Memory B cell (primary cell): ENCODE data around the gene PCDHA13.
"Not testable (repeated sequence)": the region's sequence is repeated elsewhere in the genome, so short reads cannot be mapped to it uniquely, and the experiment has no call there.

ENCODE experiments used
- ATAC-seq: fragments of 150-1000 bp; cut with Tn5 transposase; 2 replicates; pipeline ENCODE4 v1.10.0; 2021; ENCODE audit warnings: low read depth, mild to moderate bottlenecking, moderate library complexity
- DNase-seq, 2 donors: peaks; one replicate each; pipeline ENCODE4 v3.0.0; 2022; ENCODE audit warnings: low spot score in 2 of 2
- H3K27ac Mint-ChIP-seq: one replicate; pipeline ENCODE4 v1.8.0; 2022; ENCODE audit warnings: mild to moderate bottlenecking, moderate library complexity, mixed read lengths
- H3K27me3 Mint-ChIP-seq: one replicate; pipeline ENCODE4 v1.8.0; 2022; ENCODE audit warnings: mixed read lengths
- H3K36me3 Mint-ChIP-seq: one replicate; pipeline ENCODE4 v1.8.0; 2022; ENCODE audit warnings: mild to moderate bottlenecking, mixed read lengths
- H3K4me1 Mint-ChIP-seq: one replicate; pipeline ENCODE4 v1.8.0; 2022; ENCODE audit warnings: mixed read lengths
- H3K4me3 Mint-ChIP-seq: one replicate; pipeline ENCODE4 v1.8.0; 2022; ENCODE audit warnings: mild to moderate bottlenecking, moderate library complexity, mixed read lengths
- H3K9me3 Mint-ChIP-seq: one replicate; pipeline ENCODE4 v1.8.0; 2022; ENCODE audit warnings: mixed read lengths

Gene PCDHA13

GRCh38 chr5:140881889-140882590 is at the start of gene PCDHA13:
TSS of gene PCDHA13 (plus strand) at chr5:140882124. CDS start at chr5:140882269, 145 bp downstream.
- H3K9me3 Mint-ChIP-seq = peaks cover 5% of the 10 kb centered on the region
- DNase-seq (no peak), ATAC-seq (no peak)
- no peaks in the 10 kb centered on the region for H3K36me3 Mint-ChIP-seq
- peaks cover 8% of the 10 kb centered on the region for H3K27me3 Mint-ChIP-seq
- H3K4me3 Mint-ChIP-seq = no peak within 1 kb of the TSS
- H3K27ac Mint-ChIP-seq = no peak within 1 kb of the TSS
- no peaks in the 10 kb centered on the region for H3K4me1 Mint-ChIP-seq

DNA sequence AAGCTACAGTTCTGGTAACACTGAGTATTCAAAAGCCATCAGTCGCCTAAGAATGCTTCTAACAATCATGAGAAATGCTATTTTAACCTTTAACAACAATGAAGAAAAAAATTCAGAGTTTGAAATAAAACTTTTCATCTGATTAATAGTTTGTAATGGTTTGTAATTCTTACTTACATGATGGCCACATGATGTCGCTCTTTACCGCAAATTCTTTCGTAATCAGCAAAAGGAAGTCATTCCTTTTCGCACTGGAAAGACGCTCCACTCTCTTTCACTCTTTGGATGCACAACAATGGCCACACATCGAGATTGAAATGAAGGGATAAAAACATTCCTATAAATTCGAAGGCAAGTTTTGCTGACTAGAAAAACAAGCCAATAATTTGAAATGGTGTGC is 47.9 kb upstream of the PCDHA13 start, which contains the start of gene PCDHA7:
TSS of gene PCDHA7 (plus strand) at position 277 of the 400 bp plus-strand sequence. CDS start at position 392, 115 bp downstream.
- no peak within 1 kb of the TSS for H3K4me3 Mint-ChIP-seq
- peaks cover 6% of the 10 kb centered on the region for H3K9me3 Mint-ChIP-seq
- peaks cover 8% of the 10 kb centered on the region for H3K27me3 Mint-ChIP-seq
- ATAC-seq = no peak
- peaks cover 2% of the 10 kb centered on the region for H3K36me3 Mint-ChIP-seq
- no peak within 1 kb of the TSS for H3K27ac Mint-ChIP-seq
- H3K4me1 Mint-ChIP-seq = no peaks in the 10 kb centered on the region
- DNase-seq = no peak

- H3K4me3 Mint-ChIP-seq, ATAC-seq, H3K9me3 Mint-ChIP-seq, H3K4me1 Mint-ChIP-seq, H3K36me3 Mint-ChIP-seq, H3K27me3 Mint-ChIP-seq, DNase-seq, H3K27ac Mint-ChIP-seq: not testable (repeated sequence)
Measured at GRCh38 chr5:140834439-140835008, 47.4 kb upstream of the PCDHA13 start.

GRCh38 chr5:140835622-140836510 is 46.1 kb upstream of the PCDHA13 start:
- no peak overlapping the region for H3K4me3 Mint-ChIP-seq
- ATAC-seq (no peak), DNase-seq (no peak)
- H3K27me3 Mint-ChIP-seq = peaks cover 8% of the 10 kb centered on the region
- H3K27ac Mint-ChIP-seq = no peak overlapping the region
- peaks cover 9% of the 10 kb centered on the region for H3K9me3 Mint-ChIP-seq
- no peaks in the 10 kb centered on the region for H3K4me1 Mint-ChIP-seq
- peaks cover 2% of the 10 kb centered on the region for H3K36me3 Mint-ChIP-seq

- Mint-ChIP-seq H3K4me3 (no peak within 1 kb of the TSS), H3K9me3 (peaks cover 5% of the 10 kb centered on the region), H3K4me1 (no peaks in the 10 kb centered on the region), H3K27ac (no peak within 1 kb of the TSS), H3K36me3 (peaks cover 2% of the 10 kb centered on the region), H3K27me3 (peaks cover 2% of the 10 kb centered on the region)
- ATAC-seq (no peak), DNase-seq (no peak)
Measured at GRCh38 chr5:140840978-140841962, 40.7 kb upstream of the PCDHA13 start, which contains the start of gene PCDHA8. TSS of gene PCDHA8 (plus strand) at chr5:140841187. CDS start at chr5:140841322, 135 bp downstream.

DNA sequence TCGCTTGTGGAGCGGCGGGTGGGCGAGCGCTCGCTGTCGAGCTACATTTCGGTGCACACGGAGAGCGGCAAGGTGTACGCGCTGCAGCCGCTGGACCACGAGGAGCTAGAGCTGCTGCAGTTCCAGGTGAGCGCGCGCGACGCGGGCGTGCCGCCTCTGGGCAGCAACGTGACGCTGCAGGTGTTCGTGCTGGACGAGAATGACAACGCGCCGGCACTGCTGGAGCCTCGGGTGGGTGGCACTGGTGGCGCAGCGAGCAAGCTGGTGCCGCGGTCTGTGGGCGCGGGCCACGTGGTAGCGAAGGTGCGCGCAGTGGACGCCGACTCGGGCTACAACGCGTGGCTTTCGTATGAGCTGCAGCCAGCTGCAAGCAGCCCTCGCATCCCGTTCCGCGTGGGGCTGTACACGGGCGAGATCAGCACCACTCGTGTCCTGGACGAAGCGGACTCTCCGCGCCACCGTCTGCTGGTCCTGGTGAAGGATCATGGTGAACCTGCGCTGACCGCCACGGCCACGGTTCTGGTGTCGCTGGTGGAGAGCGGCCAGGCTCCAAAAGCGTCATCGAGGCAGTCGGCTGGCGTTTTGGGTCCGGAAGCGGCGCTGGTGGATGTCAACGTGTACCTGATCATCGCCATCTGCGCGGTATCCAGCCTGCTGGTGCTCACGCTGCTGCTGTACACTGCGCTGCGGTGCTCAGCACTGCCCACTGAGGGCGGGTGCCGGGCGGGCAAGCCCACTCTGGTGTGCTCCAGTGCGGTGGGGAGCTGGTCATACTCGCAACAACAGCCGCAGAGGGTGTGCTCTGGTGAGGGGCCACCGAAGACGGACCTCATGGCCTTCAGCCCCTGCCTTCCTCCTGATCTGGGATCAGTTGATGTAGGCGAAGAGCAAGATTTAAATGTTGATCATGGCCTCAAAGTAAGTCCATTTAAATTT is 38.9 kb upstream of the PCDHA13 start:
- ATAC-seq = no peak
- H3K9me3 Mint-ChIP-seq = peaks cover 7% of the 10 kb centered on the region
- DNase-seq = no peak
- H3K27ac Mint-ChIP-seq = no peak overlapping the region
- H3K27me3 Mint-ChIP-seq = peaks cover 2% of the 10 kb centered on the region
- H3K36me3 Mint-ChIP-seq = no peaks in the 10 kb centered on the region
- H3K4me1 Mint-ChIP-seq = no peaks in the 10 kb centered on the region
- H3K4me3 Mint-ChIP-seq = no peak overlapping the region

DNA sequence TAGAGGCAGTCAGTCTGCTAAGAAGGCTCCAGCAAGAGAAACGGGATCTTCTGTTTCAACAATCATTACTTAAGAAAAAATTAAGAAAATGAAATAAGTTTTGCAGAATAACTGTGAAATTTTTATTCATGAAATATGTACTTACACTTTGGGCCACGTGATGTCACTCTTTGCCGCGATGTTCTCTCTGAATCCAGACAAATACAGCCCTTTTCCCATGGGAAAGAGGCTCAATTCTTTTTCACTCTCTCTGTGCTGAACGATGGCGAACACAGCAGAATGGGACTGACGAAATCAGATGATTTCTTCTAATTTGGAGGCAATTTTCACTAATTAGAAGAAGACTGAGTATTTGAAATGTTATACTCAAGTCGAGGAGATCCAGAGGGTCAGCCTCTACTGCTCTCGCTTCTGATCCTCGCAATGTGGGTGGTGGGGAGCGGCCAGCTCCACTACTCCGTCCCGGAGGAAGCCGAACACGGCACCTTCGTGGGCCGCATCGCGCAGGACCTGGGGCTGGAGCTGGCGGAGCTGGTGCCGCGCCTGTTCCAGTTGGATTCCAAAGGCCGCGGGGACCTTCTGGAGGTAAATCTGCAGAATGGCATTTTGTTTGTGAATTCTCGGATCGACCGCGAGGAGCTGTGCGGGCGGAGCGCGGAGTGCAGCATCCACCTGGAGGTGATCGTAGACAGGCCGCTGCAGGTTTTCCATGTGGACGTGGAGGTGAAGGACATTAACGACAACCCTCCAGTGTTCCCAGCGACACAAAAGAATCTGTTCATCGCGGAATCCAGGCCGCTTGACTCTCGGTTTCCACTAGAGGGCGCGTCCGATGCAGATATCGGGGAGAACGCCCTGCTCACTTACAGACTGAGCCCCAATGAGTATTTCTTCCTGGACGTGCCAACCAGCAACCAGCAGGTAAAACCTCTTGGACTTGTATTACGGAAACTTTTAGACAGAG is 33.5 kb upstream of the PCDHA13 start, which contains the start of gene PCDHA9:
TSS of gene PCDHA9 (plus strand) at position 244 of the 964 bp plus-strand sequence. CDS start at position 358, 114 bp downstream.
- not testable (repeated sequence) for H3K36me3 Mint-ChIP-seq, H3K27me3 Mint-ChIP-seq, H3K9me3 Mint-ChIP-seq, H3K27ac Mint-ChIP-seq, H3K4me3 Mint-ChIP-seq, H3K4me1 Mint-ChIP-seq, ATAC-seq, DNase-seq

GRCh38 chr5:140849831-140850634 is 31.9 kb upstream of the PCDHA13 start:
- H3K36me3 Mint-ChIP-seq, H3K4me1 Mint-ChIP-seq, H3K27me3 Mint-ChIP-seq, ATAC-seq, H3K9me3 Mint-ChIP-seq, H3K27ac Mint-ChIP-seq, DNase-seq, H3K4me3 Mint-ChIP-seq: not testable (repeated sequence)

DNA sequence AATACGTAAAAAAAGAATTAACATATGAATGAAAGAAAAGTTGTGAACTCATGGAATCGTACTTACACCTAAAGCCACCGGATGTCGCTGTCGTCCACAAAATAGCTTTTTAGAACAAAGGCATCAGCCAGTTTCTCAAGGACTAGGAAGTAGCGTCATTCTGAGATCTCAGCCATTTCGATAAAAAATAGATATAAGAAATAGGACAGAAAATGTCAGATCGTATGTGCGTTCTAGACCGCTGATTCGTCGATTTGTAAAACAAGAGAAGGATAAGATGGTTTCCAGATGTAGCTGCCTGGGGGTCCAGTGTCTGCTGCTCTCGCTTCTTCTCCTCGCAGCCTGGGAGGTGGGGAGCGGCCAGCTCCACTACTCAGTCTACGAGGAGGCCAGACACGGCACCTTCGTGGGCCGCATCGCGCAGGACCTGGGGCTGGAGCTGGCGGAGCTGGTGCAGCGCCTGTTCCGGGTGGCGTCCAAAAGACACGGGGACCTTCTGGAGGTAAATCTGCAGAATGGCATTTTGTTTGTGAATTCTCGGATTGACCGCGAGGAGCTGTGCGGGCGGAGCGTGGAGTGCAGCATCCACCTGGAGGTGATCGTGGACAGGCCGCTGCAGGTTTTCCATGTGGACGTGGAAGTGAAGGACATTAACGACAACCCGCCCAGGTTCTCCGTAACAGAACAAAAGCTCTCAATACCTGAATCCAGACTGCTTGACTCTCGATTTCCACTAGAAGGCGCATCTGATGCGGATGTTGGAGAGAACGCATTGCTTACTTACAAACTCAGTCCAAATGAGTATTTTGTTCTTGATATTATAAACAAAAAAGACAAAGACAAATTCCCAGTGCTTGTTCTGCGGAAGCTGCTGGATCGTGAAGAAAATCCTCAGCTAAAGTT is 25.9 kb upstream of the PCDHA13 start, which contains the start of gene PCDHA10:
TSS of gene PCDHA10 (plus strand) at position 126 of the 903 bp plus-strand sequence. CDS start at position 278, 152 bp downstream.
- H3K27ac Mint-ChIP-seq = no peak within 1 kb of the TSS
- no peak for DNase-seq
- no peak for ATAC-seq
- no peaks in the 10 kb centered on the region for H3K4me1 Mint-ChIP-seq
- peaks cover 2% of the 10 kb centered on the region for H3K36me3 Mint-ChIP-seq
- H3K9me3 Mint-ChIP-seq = no peaks in the 10 kb centered on the region
- H3K4me3 Mint-ChIP-seq = no peak within 1 kb of the TSS
- no peaks in the 10 kb centered on the region for H3K27me3 Mint-ChIP-seq
